ENCODE data around the gene FGD6. TPM values are rescaled to one million over a fixed set of nuclear protein-coding genes. Genes with fewer than 3 reads are reported as not detected.
A peak's percentile ranks its signal among the peaks of the same experiment; 100 is the strongest.
"Not testable (repeated sequence)": the region's sequence is repeated elsewhere in the genome, so short reads cannot be mapped to it uniquely, and the experiment has no call there.

FGD6 gene
- total and polyA plus RNA-seq, 2 donors, result 3.7 to 20.4 TPM

- Histone ChIP-seq H3K4me1 (ENCODE audit: insufficient read depth) (no peaks in the 10 kb centered on the region), H3K27ac (ENCODE audit: low read depth) (no peak overlapping the region), H3K4me3 (ENCODE audit: low read depth, low read length) (no peak overlapping the region), H3K36me3 (ENCODE audit: insufficient read depth) (no peaks in the 10 kb centered on the region)
- 90% methylated on average over 2 of the region's 2 CpGs for WGBS
- no peak for DNase-seq (ENCODE audit: extremely low spot score)
Measured at GRCh38 chr12:95207407-95207806, 9.9 kb downstream of the FGD6 start.

GRCh38 chr12:95206916-95207315 lies 10.4 kb downstream of the FGD6 start:
- Histone ChIP-seq H3K27ac (ENCODE audit: low read depth) (no peak overlapping the region), H3K36me3 (ENCODE audit: insufficient read depth) (no peaks in the 10 kb centered on the region), H3K4me3 (ENCODE audit: low read depth, low read length) (no peak overlapping the region), H3K4me1 (ENCODE audit: insufficient read depth) (no peaks in the 10 kb centered on the region)
- 96% methylated on average over 8 of the region's 8 CpGs for WGBS
- no peak for DNase-seq (ENCODE audit: extremely low spot score)

- H3K4me3 ChIP-seq (ENCODE audit: low read depth, low read length), result no peak overlapping the region
- H3K4me1 ChIP-seq (ENCODE audit: insufficient read depth), result no peaks in the 10 kb centered on the region
- no peaks in the 10 kb centered on the region for H3K36me3 ChIP-seq (ENCODE audit: insufficient read depth)
- peak overlapping the region; percentile 80 for H3K27ac ChIP-seq (ENCODE audit: low read depth)
- DNase-seq (ENCODE audit: extremely low spot score), result no peak
- WGBS, result 27% methylated on average over 4 of the region's 4 CpGs
Measured at GRCh38 chr12:95205685-95206084, 11.6 kb downstream of the FGD6 start.

DNA sequence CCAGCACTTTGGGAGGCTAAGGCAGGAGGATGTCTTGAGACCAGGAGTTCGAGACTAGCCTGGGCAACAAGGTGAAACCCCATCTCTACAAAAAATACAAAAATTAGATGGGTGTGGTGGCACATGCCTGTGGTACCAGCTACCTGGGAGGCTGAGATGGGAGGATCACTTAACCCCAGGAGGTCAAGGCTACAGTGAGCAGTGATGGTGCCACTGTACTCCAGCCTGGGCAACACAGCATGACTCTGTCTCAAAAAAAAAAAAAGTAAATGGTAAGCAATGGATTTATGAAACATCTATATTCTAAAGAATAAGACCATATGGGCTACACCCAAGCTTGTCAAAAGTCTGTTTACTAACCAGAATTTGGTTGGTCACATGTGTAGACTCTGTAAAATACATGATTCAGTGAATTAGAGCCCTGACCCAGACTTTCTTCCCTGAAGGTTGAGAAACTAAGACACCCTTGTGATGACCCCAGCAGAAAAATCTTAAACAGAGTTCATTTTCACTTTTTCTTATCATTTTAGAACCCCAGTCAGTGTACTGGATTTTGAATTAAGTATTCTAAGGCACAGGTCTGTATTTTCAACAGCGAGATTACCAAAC lies 12.1 kb downstream of the FGD6 start:
- 98% methylated on average over 2 of the region's 2 CpGs for WGBS
- H3K4me1 ChIP-seq (ENCODE audit: insufficient read depth), result no peaks in the 10 kb centered on the region

DNA sequence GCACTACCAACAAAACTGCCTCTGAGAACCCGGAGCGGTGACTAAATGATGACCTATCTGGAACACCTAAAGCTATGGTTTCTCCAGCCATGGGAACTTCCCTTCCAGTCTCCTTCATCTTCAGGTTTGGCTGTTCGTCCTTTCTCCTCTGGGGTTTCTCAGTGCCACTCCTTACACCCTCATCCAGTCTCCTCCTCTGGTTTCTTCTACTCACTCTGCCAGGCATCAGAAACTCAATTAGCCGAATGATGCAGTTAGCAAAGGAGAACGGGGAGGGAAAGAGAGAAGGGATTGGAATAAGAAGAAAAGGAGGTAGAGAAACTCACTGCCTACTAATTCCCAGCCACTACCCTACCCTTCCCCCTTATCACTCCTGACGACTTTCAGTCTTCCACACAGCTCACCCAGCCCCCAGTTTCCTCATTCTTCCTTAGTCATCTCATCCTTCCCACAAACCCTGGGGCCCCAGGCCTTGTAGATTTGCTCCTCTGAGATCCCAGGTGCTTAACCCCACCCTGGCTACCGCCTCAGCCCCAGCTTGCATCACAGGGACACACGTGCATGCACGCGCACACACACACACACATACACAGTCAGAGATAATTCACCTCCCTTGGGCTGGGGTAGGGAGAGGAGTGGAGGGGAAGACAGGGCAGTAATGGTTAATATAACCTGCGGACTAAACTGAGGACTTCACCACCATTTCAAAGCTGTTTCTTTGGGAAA lies 13.0 kb downstream of the FGD6 start:
- no peak overlapping the region for H3K27ac ChIP-seq (ENCODE audit: low read depth)
- WGBS, result 70% methylated on average over 11 of the region's 11 CpGs
- no peaks in the 10 kb centered on the region for H3K36me3 ChIP-seq (ENCODE audit: insufficient read depth)
- DNase-seq (ENCODE audit: extremely low spot score), result no peak
- no peaks in the 10 kb centered on the region for H3K4me1 ChIP-seq (ENCODE audit: insufficient read depth)
- H3K4me3 ChIP-seq (ENCODE audit: low read depth, low read length), result no peak overlapping the region

More for the DNA sequence above, 12.1 kb downstream of the FGD6 start:
- no peak for DNase-seq (ENCODE audit: extremely low spot score)
- H3K27ac ChIP-seq (ENCODE audit: low read depth), result peak overlapping the region; percentile 80
- H3K36me3 ChIP-seq (ENCODE audit: insufficient read depth), result no peaks in the 10 kb centered on the region
- H3K4me3 ChIP-seq (ENCODE audit: low read depth, low read length), result no peak overlapping the region

DNA sequence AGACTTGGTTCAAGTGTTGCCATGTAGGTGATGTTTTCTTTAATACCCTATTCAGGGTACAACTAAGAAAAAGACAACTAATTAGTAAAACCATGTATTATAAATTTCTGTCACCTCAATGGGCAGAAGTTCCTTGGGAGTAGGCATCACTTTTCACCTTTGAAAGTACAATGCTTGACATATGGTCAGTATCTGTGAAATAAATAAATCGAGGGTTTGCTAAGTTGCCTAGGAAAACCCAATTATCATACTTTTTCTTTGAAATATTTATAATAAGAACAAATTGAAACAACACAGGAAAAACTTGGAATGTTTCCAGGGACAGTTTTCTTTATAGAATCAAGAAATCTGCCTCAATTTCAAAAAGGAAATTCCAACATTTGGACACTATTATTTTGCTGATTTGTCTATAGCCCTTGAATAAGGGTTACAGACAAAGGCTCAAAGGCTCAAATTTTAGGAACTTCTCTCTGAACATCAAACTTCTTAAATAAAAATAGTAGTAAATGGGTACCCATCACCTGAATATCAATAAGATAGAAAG lies 13.7 kb downstream of the FGD6 start:
- no peak overlapping the region for H3K4me3 ChIP-seq (ENCODE audit: low read depth, low read length)
- no peaks in the 10 kb centered on the region for H3K4me1 ChIP-seq (ENCODE audit: insufficient read depth)
- H3K36me3 ChIP-seq (ENCODE audit: insufficient read depth), result no peaks in the 10 kb centered on the region
- DNase-seq (ENCODE audit: extremely low spot score), result no peak
- WGBS, result 50% methylated on average over 1 of the region's 1 CpG
- H3K27ac ChIP-seq (ENCODE audit: low read depth), result peak overlapping the region; percentile 58

DNA sequence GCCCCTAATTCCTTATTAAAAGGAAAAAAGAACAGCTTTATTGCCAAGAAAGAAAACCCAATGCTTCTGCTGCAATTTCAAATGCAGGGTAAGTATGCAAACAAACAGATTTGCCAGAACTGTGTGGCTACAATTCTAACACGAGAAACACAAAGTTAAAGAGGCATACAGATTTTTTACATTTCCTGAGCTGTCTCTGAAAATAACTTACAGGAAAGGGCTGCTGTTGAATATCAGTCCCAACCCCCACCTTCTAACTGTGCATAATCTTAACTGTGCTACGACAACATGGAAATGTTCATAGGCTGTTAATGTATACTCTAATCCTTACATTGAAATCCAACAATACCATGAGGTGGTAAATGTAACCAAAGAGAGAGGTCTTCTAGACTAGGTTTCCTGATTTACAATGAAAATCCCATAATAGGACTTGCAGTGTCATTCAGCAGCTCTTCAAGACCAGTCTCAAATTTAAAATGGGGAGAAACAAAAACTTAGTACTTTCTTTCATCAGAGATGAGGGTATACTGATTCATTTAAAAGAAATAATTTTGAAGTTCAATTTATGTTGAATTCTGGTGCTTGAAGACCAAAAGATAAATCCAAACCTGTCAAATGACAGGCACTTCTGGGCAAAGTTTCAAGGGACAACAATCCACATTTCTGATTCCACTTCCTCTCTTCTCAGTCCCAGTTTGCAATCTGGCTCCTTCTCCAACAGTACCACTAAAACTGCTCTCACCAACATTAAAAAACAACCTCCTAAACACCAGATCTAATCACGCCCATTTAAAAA lies 14.4 kb downstream of the FGD6 start:
- no peak for DNase-seq (ENCODE audit: extremely low spot score)
- 48% methylated on average over 3 of the region's 3 CpGs for WGBS
- H3K4me1 ChIP-seq (ENCODE audit: insufficient read depth), result no peaks in the 10 kb centered on the region
- peak overlapping the region; percentile 58 for H3K27ac ChIP-seq (ENCODE audit: low read depth)
- no peaks in the 10 kb centered on the region for H3K36me3 ChIP-seq (ENCODE audit: insufficient read depth)
- H3K4me3 ChIP-seq (ENCODE audit: low read depth, low read length), result no peak overlapping the region

GRCh38 chr12:95201056-95201670 lies 16.1 kb downstream of the FGD6 start:
- no peaks in the 10 kb centered on the region for H3K36me3 ChIP-seq (ENCODE audit: insufficient read depth)
- H3K4me3 ChIP-seq (ENCODE audit: low read depth, low read length), result no peak overlapping the region
- no peak overlapping the region for H3K27ac ChIP-seq (ENCODE audit: low read depth)
- H3K4me1 ChIP-seq (ENCODE audit: insufficient read depth), result no peaks in the 10 kb centered on the region
- DNase-seq (ENCODE audit: extremely low spot score), result no peak
- WGBS, result 76% methylated on average over 4 of the region's 4 CpGs

- Histone ChIP-seq H3K36me3 (ENCODE audit: insufficient read depth) (no peaks in the 10 kb centered on the region), H3K27ac (ENCODE audit: low read depth) (no peak overlapping the region), H3K4me1 (ENCODE audit: insufficient read depth) (no peaks in the 10 kb centered on the region), H3K4me3 (ENCODE audit: low read depth, low read length) (no peak overlapping the region)
- WGBS, result 51% methylated on average over 5 of the region's 5 CpGs
- no peak for DNase-seq (ENCODE audit: extremely low spot score)
Measured at GRCh38 chr12:95200128-95200894, 17.0 kb downstream of the FGD6 start.

GRCh38 chr12:95198914-95199313 lies 18.4 kb downstream of the FGD6 start:
- Histone ChIP-seq H3K4me3 (ENCODE audit: low read depth, low read length) (no peak overlapping the region), H3K4me1 (ENCODE audit: insufficient read depth) (no peaks in the 10 kb centered on the region), H3K27ac (ENCODE audit: low read depth) (no peak overlapping the region), H3K36me3 (ENCODE audit: insufficient read depth) (no peaks in the 10 kb centered on the region)
- DNase-seq (ENCODE audit: extremely low spot score), result no peak
- 91% methylated on average over 4 of the region's 4 CpGs for WGBS

- no peak for DNase-seq (ENCODE audit: extremely low spot score)
- Histone ChIP-seq H3K4me1 (ENCODE audit: insufficient read depth) (no peaks in the 10 kb centered on the region), H3K27ac (ENCODE audit: low read depth) (no peak overlapping the region), H3K36me3 (ENCODE audit: insufficient read depth) (no peaks in the 10 kb centered on the region), H3K4me3 (ENCODE audit: low read depth, low read length) (no peak overlapping the region)
- 82% methylated on average over 2 of the region's 2 CpGs for WGBS
Measured at GRCh38 chr12:95197636-95198035, 19.6 kb downstream of the FGD6 start.

DNA sequence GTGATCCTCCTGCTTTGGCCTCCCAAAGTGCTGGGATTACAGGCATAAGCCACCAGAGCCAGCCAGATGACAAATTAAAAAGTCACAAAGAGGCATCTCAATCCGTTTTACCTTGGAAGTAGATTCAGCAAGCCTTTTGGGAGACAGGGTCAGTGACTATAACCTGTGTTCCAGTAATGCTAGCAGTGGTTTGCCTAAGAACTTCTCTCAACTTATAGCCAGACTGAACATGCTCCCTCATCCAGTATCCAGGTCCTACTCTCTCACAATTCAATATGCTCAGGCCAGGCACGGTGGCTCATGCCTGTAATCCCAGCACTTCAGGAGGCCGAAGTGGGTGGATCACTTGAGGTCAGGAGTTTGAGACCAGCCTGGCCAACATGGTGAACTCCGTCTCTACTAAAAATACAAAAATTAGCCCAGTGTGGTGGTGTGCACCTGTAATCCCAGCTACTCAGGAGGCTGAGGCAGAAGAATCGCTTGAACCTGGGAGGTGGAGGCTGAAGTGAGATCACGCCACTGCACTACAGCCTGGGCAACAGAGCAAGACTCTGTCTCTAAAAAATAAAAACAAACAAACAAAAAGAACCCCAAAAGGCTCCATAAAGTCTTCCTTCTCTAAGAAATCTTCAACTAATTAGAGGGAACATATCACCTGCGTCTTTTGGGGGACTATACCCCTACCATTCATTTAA lies 20.2 kb downstream of the FGD6 start:
- not testable (repeated sequence) for H3K36me3 ChIP-seq (ENCODE audit: insufficient read depth); H3K27ac ChIP-seq (ENCODE audit: low read depth); H3K4me3 ChIP-seq (ENCODE audit: low read depth, low read length); DNase-seq (ENCODE audit: extremely low spot score); H3K4me1 ChIP-seq (ENCODE audit: insufficient read depth)
- 95% methylated on average over 7 of the region's 7 CpGs for WGBS

Measured in urinary bladder (tissue), 4 donors.